GM12891 (cell line): Measurements from ENCODE around the gene PCMT1.
A peak's percentile ranks its signal among the peaks of the same experiment; 100 is the strongest.
"Not testable (repeated sequence)": the region's sequence is repeated elsewhere in the genome, so short reads cannot be mapped to it uniquely, and the experiment has no call there.

Source experiments
- DNase-seq: peaks from one replicate; pipeline ENCODE4 v3.0.0; 2011; ENCODE audit warnings: low spot score; ENCODE audit not compliant: insufficient read length
- FAIRE-seq: peaks from 2 replicates; lab custom pipeline; 2011; peaks lifted over from hg19 to GRCh38; lab: Jason Lieb, UNC
- PAX5 ChIP-seq: IDR thresholded peaks from 2 replicates; pipeline ENCODE4 v1.6.1; 2011; ENCODE audit warnings: low read length, moderate library complexity, mild to moderate bottlenecking; ENCODE audit not compliant: insufficient read depth, severe bottlenecking
- POLR2A ChIP-seq: IDR thresholded peaks from 2 replicates; pipeline ENCODE4 v1.6.1; 2011; ENCODE audit warnings: low read depth, low read length, control low read depth
- POLR2AphosphoS5 ChIP-seq: IDR thresholded peaks from 2 replicates; pipeline ENCODE4 v1.6.1; 2011; ENCODE audit warnings: low read depth, low read length, control low read depth
- POU2F2 ChIP-seq: IDR thresholded peaks from 2 replicates; pipeline ENCODE4 v1.6.1; 2011; ENCODE audit warnings: low read depth, mild to moderate bottlenecking, control low read depth, low read length, moderate library complexity
- SPI1 ChIP-seq: IDR thresholded peaks from 2 replicates; pipeline ENCODE4 v1.6.1; 2011; ENCODE audit warnings: low read depth, low read length, control low read depth
- TAF1 ChIP-seq: IDR thresholded peaks from 2 replicates; pipeline ENCODE4 v1.6.1; 2011; ENCODE audit warnings: low read depth, low read length, control low read depth

Gene PCMT1

GRCh38 chr6:149749082-149749593, 403 bp upstream of the PCMT1 start:
- TF ChIP-seq POLR2A (peak; percentile 75; the same call in 1 of the 2 replicates), SPI1 (peak; percentile 32), POLR2AphosphoS5 (0 out of 2 replicates have a peak, but pooled peaks have one; percentile 17)
- not testable (repeated sequence) for DNase-seq, FAIRE-seq

GRCh38 chr6:149750136-149750609, 632 bp downstream of the PCMT1 start:
- FAIRE-seq (peak; percentile 51), DNase-seq (peak; percentile 40)
- no peak; the same call in 1 of the 2 replicates for TF ChIP-seq POU2F2
- TF ChIP-seq PAX5 = no peak
- no peak for TF ChIP-seq TAF1
- no peak for TF ChIP-seq SPI1
- TF ChIP-seq POLR2AphosphoS5 = no peak
- no peak for TF ChIP-seq POLR2A

GRCh38 chr6:149751239-149751638, 1.7 kb downstream of the PCMT1 start:
- TF ChIP-seq POLR2AphosphoS5 = no peak
- no peak for TF ChIP-seq PAX5
- no peak for DNase-seq
- FAIRE-seq = no peak

- not testable (repeated sequence) for FAIRE-seq, DNase-seq
Observed at GRCh38 chr6:149751920-149752319, 2.4 kb downstream of the PCMT1 start.

- FAIRE-seq (no peak), DNase-seq (no peak)
- TF ChIP-seq SPI1 (no peak), PAX5 (no peak), POLR2AphosphoS5 (no peak), POU2F2 (no peak), POLR2A (no peak), TAF1 (no peak)
Observed at GRCh38 chr6:149752600-149753373, 3.2 kb downstream of the PCMT1 start.

GRCh38 chr6:149753374-149753637, 3.8 kb downstream of the PCMT1 start:
- not testable (repeated sequence) for DNase-seq, FAIRE-seq

- DNase-seq (no peak), FAIRE-seq (no peak)
- TF ChIP-seq POU2F2 (no peak), TAF1 (no peak), POLR2AphosphoS5 (no peak), PAX5 (no peak), SPI1 (no peak), POLR2A (no peak)
Observed at GRCh38 chr6:149754548-149754947, 5.0 kb downstream of the PCMT1 start.

- TF ChIP-seq SPI1 (no peak), PAX5 (peak; percentile 87)
- peak; percentile 26 for FAIRE-seq
- DNase-seq = no peak
Observed at GRCh38 chr6:149755300-149756260, 6.0 kb downstream of the PCMT1 start.

GRCh38 chr6:149756261-149756636, 6.7 kb downstream of the PCMT1 start:
- no peak for TF ChIP-seq POLR2A
- no peak for TF ChIP-seq PAX5
- no peak for TF ChIP-seq POU2F2
- TF ChIP-seq SPI1 = no peak
- no peak for TF ChIP-seq POLR2AphosphoS5
- TF ChIP-seq TAF1 = no peak
- DNase-seq (no peak), FAIRE-seq (no peak)

- no peak for TF ChIP-seq PAX5
- TF ChIP-seq SPI1 = no peak
- TF ChIP-seq TAF1 = no peak
- no peak for TF ChIP-seq POLR2AphosphoS5
- TF ChIP-seq POLR2A = no peak
- TF ChIP-seq POU2F2 = no peak
- peak; percentile 72 for FAIRE-seq
- DNase-seq = no peak
Observed at GRCh38 chr6:149761438-149761837, 11.9 kb downstream of the PCMT1 start.
